ENCODE measurements around the gene IQCB1. TPM values are rescaled to one million over a fixed set of nuclear protein-coding genes. Genes with fewer than 3 reads are reported as not detected.
"Not testable (repeated sequence)": the region's sequence is repeated elsewhere in the genome, so short reads cannot be mapped to it uniquely, and the experiment has no call there.

IQCB1 gene, protein sequence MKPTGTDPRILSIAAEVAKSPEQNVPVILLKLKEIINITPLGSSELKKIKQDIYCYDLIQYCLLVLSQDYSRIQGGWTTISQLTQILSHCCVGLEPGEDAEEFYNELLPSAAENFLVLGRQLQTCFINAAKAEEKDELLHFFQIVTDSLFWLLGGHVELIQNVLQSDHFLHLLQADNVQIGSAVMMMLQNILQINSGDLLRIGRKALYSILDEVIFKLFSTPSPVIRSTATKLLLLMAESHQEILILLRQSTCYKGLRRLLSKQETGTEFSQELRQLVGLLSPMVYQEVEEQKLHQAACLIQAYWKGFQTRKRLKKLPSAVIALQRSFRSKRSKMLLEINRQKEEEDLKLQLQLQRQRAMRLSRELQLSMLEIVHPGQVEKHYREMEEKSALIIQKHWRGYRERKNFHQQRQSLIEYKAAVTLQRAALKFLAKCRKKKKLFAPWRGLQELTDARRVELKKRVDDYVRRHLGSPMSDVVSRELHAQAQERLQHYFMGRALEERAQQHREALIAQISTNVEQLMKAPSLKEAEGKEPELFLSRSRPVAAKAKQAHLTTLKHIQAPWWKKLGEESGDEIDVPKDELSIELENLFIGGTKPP
- total RNA-seq (2014; rRNA removed; shearing (Covaris generic)), result 43.0 and 51.7 TPM in 2 replicates

DNA sequence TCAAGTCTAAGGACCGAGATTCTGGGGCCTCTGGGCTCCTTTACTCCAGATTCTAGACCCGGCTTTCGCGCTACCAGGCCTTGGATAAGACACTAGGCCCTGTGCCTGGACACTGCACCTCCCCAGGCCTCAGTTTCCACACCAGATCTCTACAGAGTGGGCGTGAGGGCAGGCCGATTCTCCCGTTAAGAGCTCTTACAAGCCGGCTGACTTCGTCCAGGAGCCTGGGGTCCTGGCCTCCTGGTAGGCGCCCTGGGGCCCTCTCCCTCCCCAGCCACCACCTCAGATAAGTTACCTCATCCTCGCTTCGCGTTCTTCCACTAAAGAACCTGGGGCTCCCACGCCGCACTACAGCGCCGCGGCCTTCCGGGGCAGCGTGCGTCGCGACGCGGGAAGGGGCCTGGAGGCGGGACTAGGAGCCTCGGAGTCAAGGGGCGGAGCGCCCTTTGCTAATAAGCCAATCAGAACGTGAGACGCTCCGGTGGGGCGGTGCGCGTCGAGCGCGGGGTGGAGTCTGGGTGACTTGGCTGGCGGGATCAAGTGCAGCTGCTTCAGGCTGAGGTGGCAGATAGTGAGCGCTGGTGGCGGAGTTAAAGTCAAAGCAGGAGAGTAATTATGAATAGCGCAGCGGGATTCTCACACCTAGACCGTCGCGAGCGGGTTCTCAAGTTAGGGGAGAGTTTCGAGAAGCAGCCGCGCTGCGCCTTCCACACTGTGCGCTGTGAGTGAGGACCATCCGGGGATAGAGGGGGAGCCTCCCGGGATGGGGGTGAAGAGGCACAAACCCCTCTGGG is at the start of gene IQCB1, which contains the start of gene EAF2:
Gene IQCB1 (minus strand): TSS at position 390 of the 794 bp plus-strand sequence. CDS start 6,100 bp downstream, outside the sequence.
Gene EAF2 (plus strand): TSS at position 539 of the 794 bp plus-strand sequence. CDS start 77 bp downstream, at position 616.
- Histone ChIP-seq H3K36me3 (peaks cover 15% of the 10 kb centered on the region), H3K4me3 (peak within 1 kb of the TSS; percentile 76), H3K27me3 (no peaks in the 10 kb centered on the region), H3K27ac (peak within 1 kb of the TSS; percentile 76), H3K4me1 (no peaks in the 10 kb centered on the region; the same call in 1 of the 2 replicates), H3K9me3 (replicated peaks) (no peaks in the 10 kb centered on the region)
- DNase-seq, result peak; percentile 95 to 97

DNA sequence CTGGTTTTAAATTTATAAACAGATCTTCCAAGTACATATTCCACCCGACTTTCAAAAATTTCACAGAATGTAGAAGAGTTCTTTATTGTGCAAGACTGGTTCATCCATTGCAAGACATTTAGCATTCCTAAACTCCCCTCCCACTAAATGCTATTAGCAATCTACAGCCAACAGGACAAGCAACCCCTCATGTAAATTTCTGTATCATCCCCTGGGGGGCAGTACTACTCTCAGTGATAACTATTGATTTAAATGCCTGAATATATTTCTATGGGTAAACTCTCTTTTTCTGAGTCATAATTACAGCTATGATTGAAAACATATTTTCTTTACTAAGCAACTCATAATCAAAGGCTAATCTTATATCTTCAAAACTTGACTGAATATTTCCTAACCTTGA is 48.6 kb upstream of the IQCB1 start:
- DNase-seq, result peak in 1 of 2 experiments; percentile 25
- Histone ChIP-seq H3K36me3 (no peaks in the 10 kb centered on the region), H3K27ac (no peak overlapping the region), H3K27me3 (no peaks in the 10 kb centered on the region), H3K4me1 (no peaks in the 10 kb centered on the region), H3K9me3 (replicated peaks) (no peaks in the 10 kb centered on the region), H3K4me3 (no peak overlapping the region)

DNA sequence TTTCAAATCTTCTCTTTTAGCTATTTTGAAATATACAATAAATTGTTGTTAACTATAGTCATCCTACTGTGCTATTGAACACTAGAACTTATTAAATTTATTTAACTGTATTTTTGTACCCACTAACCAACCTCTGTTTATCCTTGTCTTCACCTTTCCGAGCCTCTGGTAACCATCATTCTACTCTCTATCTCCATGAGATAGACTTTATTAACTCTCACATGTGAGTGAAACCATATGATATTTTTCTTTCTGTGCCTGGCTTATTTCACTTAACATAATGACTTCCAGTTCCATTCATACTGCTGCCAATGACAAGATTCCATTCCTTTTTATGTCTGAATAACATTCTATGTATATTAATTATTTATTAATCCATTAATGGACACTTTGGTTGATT is 43.6 kb upstream of the IQCB1 start:
- H3K4me1 ChIP-seq, result no peaks in the 10 kb centered on the region
- H3K27ac ChIP-seq, result no peak overlapping the region
- no peak overlapping the region for H3K4me3 ChIP-seq
- no peaks in the 10 kb centered on the region for H3K9me3 ChIP-seq (replicated peaks)
- no peaks in the 10 kb centered on the region for H3K27me3 ChIP-seq
- no peaks in the 10 kb centered on the region; the same call in 1 of the 2 replicates for H3K36me3 ChIP-seq
- DNase-seq, result no peak

DNA sequence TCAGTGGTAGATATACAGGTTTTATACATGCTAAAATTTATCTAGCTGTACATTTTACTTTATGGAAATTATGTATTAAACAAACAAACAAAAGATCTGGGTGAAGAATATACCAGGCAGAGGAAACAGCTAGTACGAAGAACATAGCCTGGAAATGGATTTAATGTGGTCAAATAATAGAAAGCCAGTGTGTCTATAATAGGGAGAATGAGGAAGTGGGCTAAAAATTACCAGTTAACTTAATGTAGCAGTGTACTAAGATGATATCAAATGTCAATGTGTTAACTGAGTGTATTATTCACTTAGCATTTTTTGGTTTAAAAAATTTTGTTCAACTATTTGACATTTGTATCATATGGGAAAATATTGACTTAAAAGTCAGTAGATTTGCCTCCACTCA is 36.6 kb upstream of the IQCB1 start:
- Histone ChIP-seq H3K4me3 (no peak overlapping the region), H3K27ac (no peak overlapping the region), H3K36me3 (peaks cover 3% of the 10 kb centered on the region; the same call in 1 of the 2 replicates), H3K4me1 (no peaks in the 10 kb centered on the region), H3K27me3 (no peaks in the 10 kb centered on the region), H3K9me3 (replicated peaks) (no peaks in the 10 kb centered on the region)
- DNase-seq, result no peak

DNA sequence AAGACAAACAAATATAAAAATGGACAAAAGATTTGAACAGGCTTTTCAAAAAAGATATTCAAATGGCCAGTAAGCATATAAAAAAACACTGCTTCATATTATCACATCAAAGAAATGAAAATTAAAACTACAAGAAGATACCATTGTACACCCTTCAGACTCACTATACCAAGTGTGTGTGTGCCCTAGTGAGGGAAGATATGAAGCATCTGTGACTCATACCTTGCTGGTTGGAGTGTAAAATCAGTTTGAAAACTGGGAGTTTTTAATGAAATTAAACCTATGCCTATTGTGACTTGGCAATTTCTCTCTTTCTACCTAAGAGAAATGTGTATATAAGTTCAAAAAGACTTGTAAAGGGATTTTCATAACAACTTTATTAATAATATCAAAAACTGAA is 35.9 kb upstream of the IQCB1 start:
- no peak for DNase-seq
- Histone ChIP-seq H3K4me3 (no peak overlapping the region), H3K27ac (no peak overlapping the region), H3K36me3 (peaks cover 6% of the 10 kb centered on the region), H3K9me3 (replicated peaks) (no peaks in the 10 kb centered on the region), H3K27me3 (no peaks in the 10 kb centered on the region), H3K4me1 (no peaks in the 10 kb centered on the region)

DNA sequence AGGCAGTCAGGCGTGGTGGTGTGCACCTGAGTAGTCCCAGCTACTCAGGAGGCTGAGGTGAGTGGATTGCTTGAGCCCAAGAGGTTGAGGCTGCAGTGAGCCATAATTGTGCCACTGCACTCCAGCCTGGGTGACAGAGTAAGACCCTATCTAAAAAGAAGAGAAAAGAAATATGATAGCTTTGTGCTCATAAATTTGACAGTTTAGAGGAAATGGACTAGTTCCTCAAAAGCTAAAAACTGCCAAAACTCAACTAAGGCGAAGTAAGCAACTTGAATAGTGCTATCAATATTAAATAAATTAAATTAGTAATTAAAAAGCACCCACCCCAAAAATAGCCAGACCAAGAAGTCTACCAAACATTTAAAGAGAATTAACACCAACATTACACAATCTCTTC is 34.9 kb upstream of the IQCB1 start:
- DNase-seq, result no peak
- no peaks in the 10 kb centered on the region for H3K9me3 ChIP-seq (replicated peaks)
- H3K4me1 ChIP-seq, result no peaks in the 10 kb centered on the region
- no peaks in the 10 kb centered on the region for H3K27me3 ChIP-seq
- no peak overlapping the region for H3K27ac ChIP-seq
- H3K36me3 ChIP-seq, result peaks cover 6% of the 10 kb centered on the region
- no peak overlapping the region for H3K4me3 ChIP-seq

DNA sequence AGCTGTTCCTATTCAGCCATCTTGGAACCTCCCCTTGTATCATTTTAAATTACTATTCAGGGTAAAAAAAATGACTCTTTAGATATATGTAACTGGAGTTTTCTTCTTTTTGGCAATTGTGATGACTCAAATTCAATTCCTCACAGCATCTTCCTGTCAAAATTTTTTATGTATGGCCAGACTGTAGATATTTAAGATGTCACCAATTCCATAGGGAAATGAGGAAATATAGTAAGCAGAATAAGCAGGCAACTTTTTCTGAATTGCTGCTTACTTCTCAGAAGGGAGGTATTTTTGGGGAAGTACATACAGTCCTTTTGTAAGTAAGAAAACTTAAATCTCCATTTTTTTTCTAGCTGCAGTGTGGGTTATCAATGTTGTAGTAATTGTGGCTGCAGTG is 28.9 kb upstream of the IQCB1 start:
- DNase-seq, result no peak
- H3K36me3 ChIP-seq, result peaks cover 2% of the 10 kb centered on the region; the same call in 1 of the 2 replicates
- no peaks in the 10 kb centered on the region for H3K4me1 ChIP-seq
- H3K27me3 ChIP-seq, result no peaks in the 10 kb centered on the region
- no peaks in the 10 kb centered on the region for H3K9me3 ChIP-seq (replicated peaks)
- no peak overlapping the region for H3K4me3 ChIP-seq
- H3K27ac ChIP-seq, result no peak overlapping the region

DNA sequence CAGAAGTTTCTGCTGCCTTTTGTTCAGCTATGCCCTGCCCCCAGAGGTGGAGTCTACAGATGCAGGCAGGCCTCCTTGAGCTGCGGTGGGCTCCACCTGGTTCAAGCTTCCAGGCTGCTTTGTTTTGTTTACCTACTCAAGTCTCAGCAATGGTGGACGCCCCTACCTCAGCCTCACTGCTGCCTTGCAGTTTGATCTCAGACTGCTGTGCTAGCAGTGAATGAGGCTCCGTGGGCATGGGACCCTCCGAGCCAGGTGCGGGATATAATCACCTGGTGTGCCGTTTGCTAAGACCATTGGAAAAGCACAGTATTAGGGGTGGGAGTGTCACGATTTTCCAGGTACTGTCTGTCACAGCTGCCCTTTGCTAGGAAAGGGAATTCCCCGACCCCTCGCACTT is 28.4 kb upstream of the IQCB1 start:
- H3K4me1 ChIP-seq; H3K27ac ChIP-seq; H3K9me3 ChIP-seq (replicated peaks); H3K27me3 ChIP-seq; H3K4me3 ChIP-seq; H3K36me3 ChIP-seq; DNase-seq: not testable (repeated sequence)

DNA sequence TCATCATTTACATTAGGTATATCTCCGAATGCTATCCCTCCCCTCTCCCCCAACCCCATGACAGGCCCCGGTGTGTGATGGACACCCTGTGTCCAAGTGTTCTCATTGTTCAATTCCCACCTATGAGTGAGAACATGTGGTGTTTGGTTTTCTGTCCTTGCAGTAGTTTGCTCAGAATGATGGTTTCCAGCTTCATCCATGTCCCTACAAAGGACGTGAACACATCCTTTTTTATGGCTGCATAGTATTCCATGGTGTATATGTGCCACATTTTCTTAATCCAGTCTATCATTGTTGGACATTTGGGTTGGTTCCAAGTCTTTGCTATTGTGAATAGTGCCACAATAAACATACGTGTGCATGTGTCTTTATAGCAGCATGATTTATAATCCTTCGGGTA is 22.9 kb upstream of the IQCB1 start:
- H3K27me3 ChIP-seq; H3K9me3 ChIP-seq (replicated peaks); H3K36me3 ChIP-seq; H3K4me1 ChIP-seq; H3K4me3 ChIP-seq; H3K27ac ChIP-seq; DNase-seq: not testable (repeated sequence)

DNA sequence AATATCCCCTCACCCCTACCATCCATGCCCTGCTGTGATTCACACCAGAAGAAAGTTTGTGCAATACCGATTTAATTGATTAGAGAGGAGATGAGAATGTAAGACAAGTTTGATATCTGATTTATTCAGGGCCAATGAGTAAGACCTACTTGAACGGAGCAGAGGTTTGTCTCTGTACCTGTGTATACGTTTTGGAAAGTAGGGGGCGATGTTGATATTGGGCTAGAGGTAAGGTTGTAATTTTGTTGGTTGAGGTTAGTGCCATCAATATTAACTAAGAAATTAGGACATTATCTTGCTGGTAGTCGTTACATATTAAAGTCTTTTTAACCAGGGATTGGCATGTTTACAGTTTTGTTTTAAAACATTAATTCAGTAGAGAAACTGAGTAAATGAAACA is 20.7 kb upstream of the IQCB1 start:
- 0 out of 2 replicates have a peak, but pooled peaks cover 2% of the 10 kb centered on the region for H3K9me3 ChIP-seq (replicated peaks)
- H3K36me3 ChIP-seq, result peaks cover 7% of the 10 kb centered on the region; the same call in 1 of the 2 replicates
- no peaks in the 10 kb centered on the region for H3K27me3 ChIP-seq
- no peak overlapping the region for H3K27ac ChIP-seq
- peak in 1 of 2 experiments; percentile 17 for DNase-seq
- H3K4me3 ChIP-seq, result no peak overlapping the region
- H3K4me1 ChIP-seq, result no peaks in the 10 kb centered on the region

DNA sequence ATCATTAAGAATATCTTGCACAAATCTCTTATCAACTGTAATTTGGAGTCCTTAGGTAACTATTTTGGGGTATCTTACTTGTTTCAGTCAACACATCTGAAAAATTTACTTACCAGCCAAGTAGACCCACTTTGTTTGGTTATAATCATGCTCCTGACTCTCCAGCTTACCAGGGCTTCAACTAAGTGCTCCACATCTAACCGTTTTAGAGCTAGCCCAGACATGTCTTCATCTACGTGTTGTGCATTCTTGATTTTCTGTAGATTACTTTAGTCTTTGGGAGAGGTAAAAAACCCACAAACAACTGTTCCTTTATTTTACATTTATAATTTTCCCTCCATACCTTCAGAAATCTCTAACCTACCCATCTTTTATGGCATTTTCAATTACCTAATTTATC is 17.4 kb upstream of the IQCB1 start:
- no peak overlapping the region for H3K4me3 ChIP-seq
- no peaks in the 10 kb centered on the region for H3K27me3 ChIP-seq
- no peak overlapping the region for H3K27ac ChIP-seq
- H3K4me1 ChIP-seq, result no peaks in the 10 kb centered on the region
- DNase-seq, result no peak
- H3K9me3 ChIP-seq (replicated peaks), result no peaks in the 10 kb centered on the region
- H3K36me3 ChIP-seq, result peaks cover 2% of the 10 kb centered on the region; the same call in 1 of the 2 replicates

DNA sequence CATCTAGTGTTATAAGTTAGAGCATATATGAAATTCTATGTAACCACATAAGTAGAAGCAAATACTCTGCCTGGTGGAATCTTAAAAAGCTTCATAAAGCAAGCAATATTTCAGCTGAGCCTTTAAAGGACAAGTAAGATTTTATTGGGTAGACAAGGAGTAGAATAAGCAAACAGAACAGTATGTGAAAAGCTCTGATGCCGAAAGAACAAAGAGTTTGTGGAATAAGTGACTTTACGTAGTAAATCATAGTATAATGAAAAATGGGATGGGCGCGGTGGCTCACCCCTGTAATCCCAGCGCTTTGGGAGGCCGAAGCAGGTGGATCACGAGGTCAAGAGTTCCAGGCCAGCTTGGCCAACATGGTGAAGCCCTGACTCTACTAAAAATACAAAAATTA is 10.0 kb upstream of the IQCB1 start:
- no peaks in the 10 kb centered on the region for H3K4me1 ChIP-seq
- no peak for DNase-seq
- no peaks in the 10 kb centered on the region for H3K36me3 ChIP-seq
- no peak overlapping the region for H3K4me3 ChIP-seq
- H3K27me3 ChIP-seq, result no peaks in the 10 kb centered on the region
- H3K27ac ChIP-seq, result no peak overlapping the region
- H3K9me3 ChIP-seq (replicated peaks), result no peaks in the 10 kb centered on the region

DNA sequence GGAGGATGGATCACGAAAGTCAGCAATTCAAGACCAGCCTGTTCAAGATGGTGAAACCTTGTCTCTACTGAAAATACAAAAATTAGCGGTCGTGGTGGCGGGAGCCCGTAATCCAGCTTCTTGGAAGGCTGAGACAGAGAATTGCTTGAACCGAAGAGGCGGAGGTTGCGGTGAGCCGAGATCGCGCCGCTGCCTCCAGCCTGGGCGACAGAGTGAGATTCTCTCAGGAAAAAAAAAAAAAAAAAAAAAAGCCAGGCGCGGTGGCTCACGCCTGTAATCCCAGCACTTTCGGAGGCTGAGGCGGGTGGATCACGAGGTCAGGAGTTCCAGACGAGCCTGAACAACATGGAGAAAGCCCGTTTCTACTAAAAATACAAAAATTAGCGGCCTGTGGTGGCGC is 5.1 kb upstream of the IQCB1 start:
- no peak overlapping the region for H3K27ac ChIP-seq
- no peaks in the 10 kb centered on the region; the same call in 1 of the 2 replicates for H3K4me1 ChIP-seq
- no peak overlapping the region for H3K4me3 ChIP-seq
- no peaks in the 10 kb centered on the region for H3K36me3 ChIP-seq
- H3K9me3 ChIP-seq (replicated peaks), result no peaks in the 10 kb centered on the region
- no peaks in the 10 kb centered on the region for H3K27me3 ChIP-seq
- no peak for DNase-seq

DNA sequence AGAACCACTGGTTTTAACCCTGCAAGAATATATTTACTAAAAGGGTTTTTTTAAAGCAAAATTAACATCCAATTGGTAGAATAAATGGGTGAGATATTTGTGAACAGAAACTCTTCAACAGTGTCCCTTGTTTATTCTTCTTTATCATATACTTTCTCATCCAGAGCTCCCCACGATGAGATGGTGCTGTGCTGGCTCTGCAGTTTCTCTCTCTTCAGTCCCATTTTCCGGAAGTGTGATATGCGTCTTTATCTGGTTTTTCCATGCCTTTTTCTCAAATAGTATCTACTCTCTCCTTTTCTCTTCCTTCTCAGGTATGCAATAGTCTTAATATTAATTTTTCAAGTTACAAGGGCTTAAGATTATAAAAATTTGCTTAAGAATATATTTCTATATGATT is 1.6 kb upstream of the IQCB1 start:
- Histone ChIP-seq H3K27me3 (no peaks in the 10 kb centered on the region), H3K36me3 (peaks cover 14% of the 10 kb centered on the region), H3K9me3 (replicated peaks) (no peaks in the 10 kb centered on the region), H3K4me3 (no peak overlapping the region), H3K4me1 (no peaks in the 10 kb centered on the region; the same call in 1 of the 2 replicates), H3K27ac (no peak overlapping the region)
- DNase-seq, result no peak

DNA sequence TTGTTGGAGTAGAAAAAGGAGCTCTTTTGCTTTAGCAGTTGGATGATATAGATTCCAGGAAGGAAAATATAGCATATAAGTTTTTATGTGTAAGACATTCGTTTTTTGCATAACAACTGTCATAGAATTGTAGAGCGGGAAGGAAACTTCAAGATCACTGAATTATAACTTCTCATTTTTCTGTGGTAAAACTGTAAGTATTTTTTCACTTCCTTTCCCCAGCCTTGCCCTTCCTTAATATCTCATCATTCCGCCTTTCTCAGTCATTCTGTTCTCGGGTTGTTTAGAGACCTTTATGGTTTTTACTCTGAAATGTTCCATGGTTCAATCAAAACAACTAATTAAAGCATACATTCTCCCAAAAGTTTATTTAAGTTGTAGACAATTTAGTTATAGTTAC is 1.2 kb upstream of the IQCB1 start:
- Histone ChIP-seq H3K27ac (no peak overlapping the region), H3K4me3 (no peak overlapping the region), H3K4me1 (no peaks in the 10 kb centered on the region; the same call in 1 of the 2 replicates), H3K27me3 (no peaks in the 10 kb centered on the region), H3K9me3 (replicated peaks) (no peaks in the 10 kb centered on the region), H3K36me3 (peaks cover 15% of the 10 kb centered on the region)
- DNase-seq, result no peak
